Endothelial cell of umbilical vein (primary cell): ENCODE measurements around the gene CTNND2. TPM values are rescaled to one million over a fixed set of nuclear protein-coding genes. Genes with fewer than 3 reads are reported as not detected.

Source experiments
- BruUV-seq: library from RNA; stranded (reverse); fragments of 400-500 nt; replicated peaks from 2 replicates; lab custom pipeline; 2021; lab: Mats Ljungman, UMichigan
- CTCF ChIA-PET: fragments of 300-600, 350-600 bp; sonication (Branson Sonifier 250); formaldehyde crosslinking; loops from one replicate; lab custom pipeline; 2021; ENCODE audit warnings: antibody characterized with exemption, inconsistent platforms; lab: Charles Lee
- POLR2A ChIA-PET: fragments of 300-600, 350-600 bp; sonication (Branson Sonifier 250); formaldehyde crosslinking; loops from one replicate; lab custom pipeline; 2021; ENCODE audit warnings: antibody characterized with exemption, inconsistent platforms; lab: Charles Lee
- DNase-seq: peaks from one replicate; pipeline ENCODE4 v3.0.0-alpha.2; 2011; ENCODE audit warnings: low read depth, low spot score
- FAIRE-seq: peaks from 2 replicates; lab custom pipeline; 2011; peaks lifted over from hg19 to GRCh38; lab: Jason Lieb, UNC
- H2AFZ ChIP-seq: 2 replicates; pipeline ENCODE4 v1.6.0; 2012; ENCODE audit warnings: low read depth, low read length, control low read depth, inconsistent platforms
- H3K27ac ChIP-seq: 2 replicates; pipeline ENCODE4 v1.5.1; 2011; ENCODE audit warnings: low read depth, mild to moderate bottlenecking, control low read depth, low read length, moderate library complexity; ENCODE audit not compliant: insufficient read depth
- H3K27me3 ChIP-seq, 2 experiments: 2 replicates each; pipeline versions ENCODE4 v1.6.0 to v1.6.1; 2011; ENCODE audit warnings: low read length in 2 of 2, mixed read lengths in 1 of 2; ENCODE audit not compliant: control insufficient read depth in 2 of 2, insufficient read depth in 2 of 2
- H3K36me3 ChIP-seq, 2 experiments: 2 replicates in 1 of 2; 3 replicates in 1 of 2; pipeline ENCODE4 v1.5.1; 2011; ENCODE audit warnings: low read length in 2 of 2, mild to moderate bottlenecking in 1 of 2, moderate library complexity in 1 of 2; ENCODE audit not compliant: control insufficient read depth in 2 of 2, insufficient read depth in 2 of 2; ENCODE audit errors: extremely low read depth in 1 of 2
- H3K4me1 ChIP-seq: 3 replicates; pipeline ENCODE4 v1.5.1; 2011; ENCODE audit warnings: mild to moderate bottlenecking, low read length; ENCODE audit not compliant: control insufficient read depth, insufficient read depth; ENCODE audit errors: extremely low read depth
- H3K4me2 ChIP-seq: 2 replicates; pipeline ENCODE4 v1.6.1; 2011; ENCODE audit warnings: low read length, control low read depth, mixed read lengths; ENCODE audit not compliant: insufficient read depth
- H3K4me3 ChIP-seq, 3 experiments: fragments of 200-600 bp in 1 of 3; sonication (generic), shearing (Covaris generic) in 1 of 3; replicated peaks in 1 of 3; 2 replicates each; pipeline ENCODE4 v1.5.1; 2011 to 2016; ENCODE audit warnings: control low read depth in 3 of 3, low read length in 3 of 3, mild to moderate bottlenecking in 2 of 3, inconsistent platforms in 1 of 3, low read depth in 1 of 3, moderate library complexity in 1 of 3; ENCODE audit not compliant: insufficient read depth in 1 of 3
- H3K79me2 ChIP-seq: 2 replicates; pipeline ENCODE4 v1.6.0; 2012; ENCODE audit warnings: low read length, inconsistent platforms; ENCODE audit not compliant: control insufficient read depth, insufficient read depth
- H3K9ac ChIP-seq: replicated peaks from 2 replicates; pipeline ENCODE3; 2011; ENCODE audit warnings: low read length, control low read depth; ENCODE audit not compliant: insufficient read depth; ENCODE audit errors: extremely low read depth
- H3K9me1 ChIP-seq: replicated peaks from 3 replicates; pipeline ENCODE4 v1.6.0; 2011; ENCODE audit warnings: mild to moderate bottlenecking, low read length; ENCODE audit not compliant: control insufficient read depth, insufficient read depth; ENCODE audit errors: extremely low read depth
- H3K9me3 ChIP-seq: replicated peaks from 2 replicates; pipeline ENCODE4 v1.5.1; 2012; ENCODE audit warnings: low read length, inconsistent platforms; ENCODE audit not compliant: control insufficient read depth, insufficient read depth
- H4K20me1 ChIP-seq: replicated peaks from 2 replicates; pipeline ENCODE3; 2011; ENCODE audit warnings: mild to moderate bottlenecking, low read length; ENCODE audit not compliant: control insufficient read depth, insufficient read depth; ENCODE audit errors: extremely low read depth
- EZH2 ChIP-seq: IDR thresholded peaks from 2 replicates; pipeline ENCODE4 v1.6.1; 2012; ENCODE audit warnings: borderline replicate concordance, low read depth, mild to moderate bottlenecking, moderate library complexity, low read length, inconsistent platforms; ENCODE audit not compliant: severe bottlenecking
- FOS ChIP-seq: IDR thresholded peaks from 2 replicates; pipeline ENCODE4 v1.6.1; 2011; ENCODE audit warnings: mild to moderate bottlenecking, low read length, moderate library complexity, borderline replicate concordance; ENCODE audit not compliant: insufficient read depth
- GATA2 ChIP-seq: IDR thresholded peaks from 2 replicates; pipeline ENCODE4 v1.7.0; 2011; ENCODE audit warnings: low read depth, mild to moderate bottlenecking, moderate library complexity, mixed read lengths, low read length; ENCODE audit not compliant: insufficient read length, insufficient read depth
- JUN ChIP-seq: IDR thresholded peaks from 2 replicates; pipeline ENCODE4 v1.6.1; 2011; ENCODE audit warnings: borderline replicate concordance, low read depth; ENCODE audit not compliant: insufficient read length, insufficient read depth
- MYC ChIP-seq: IDR thresholded peaks from one replicate; pipeline ENCODE4 v1.6.1; 2011; ENCODE audit warnings: mild to moderate bottlenecking, low read depth, low read length
- POLR2A ChIP-seq: IDR thresholded peaks from 2 replicates; pipeline ENCODE4 v1.6.1; 2012; ENCODE audit warnings: low read depth, mild to moderate bottlenecking, control low read depth, low read length
- POLR2AphosphoS5 ChIP-seq: IDR thresholded peaks from 2 replicates; pipeline ENCODE4 v1.6.1; 2012; ENCODE audit warnings: low read depth, mild to moderate bottlenecking, control low read depth, low read length, moderate library complexity; ENCODE audit not compliant: insufficient read depth
- dilution Hi-C: fragments of 300-500 bp; cut with MboI; formaldehyde crosslinking; loops from one replicate; pipeline ENCODE4 v1.15.0; 2019; ENCODE audit warnings: low sequenced_read_pairs; ENCODE audit not compliant: extremely low pct_ligation_motif_present
- intact Hi-C: fragments of 100-400 bp; cut with micrococcal nuclease; formaldehyde crosslinking; loops from one replicate; pipeline ENCODE4 v1.10.0; 2022
- polyA plus RNA-seq, 4 experiments: library from polyadenylated mRNA; depleted of rRNA in 3 of 4; stranded (reverse) in 3 of 4; unstranded in 1 of 4; fragments of >200 nt; gene quantifications; 2 replicates each; pipeline versions ENCODE4 v1.2.1 to v1.2.3, GENCODE V29; 2011 to 2012; ENCODE audit warnings: missing spikeins in 1 of 4
- total RNA-seq: library from RNA; stranded (reverse); gene quantifications from 2 replicates; pipeline ENCODE4 v1.2.3, GENCODE V29; 2021
- TF ChIP-seq, protein P1 (sequence below), 2 donors: IDR thresholded peaks; 1 replicate in 1 of 2; 2 replicates in 1 of 2; pipeline ENCODE4 v1.5.1; 2011; ENCODE audit warnings: low read length in 2 of 2, mild to moderate bottlenecking in 2 of 2, moderate library complexity in 2 of 2, control low read depth in 1 of 2, inconsistent platforms in 1 of 2, low read depth in 1 of 2; ENCODE audit not compliant: insufficient read depth in 1 of 2; ENCODE audit errors: extremely low read depth in 1 of 2
- TF ChIP-seq, protein P2 (sequence below): IDR thresholded peaks from 2 replicates; pipeline ENCODE4 v1.6.1; 2011; ENCODE audit not compliant: insufficient read depth, insufficient read length

The CTNND2 gene
- total and polyA plus RNA-seq, 2 donors (not counting 3 experiments of a cell fraction or from before 2014, with no cell fraction given), result not detected

DNA sequence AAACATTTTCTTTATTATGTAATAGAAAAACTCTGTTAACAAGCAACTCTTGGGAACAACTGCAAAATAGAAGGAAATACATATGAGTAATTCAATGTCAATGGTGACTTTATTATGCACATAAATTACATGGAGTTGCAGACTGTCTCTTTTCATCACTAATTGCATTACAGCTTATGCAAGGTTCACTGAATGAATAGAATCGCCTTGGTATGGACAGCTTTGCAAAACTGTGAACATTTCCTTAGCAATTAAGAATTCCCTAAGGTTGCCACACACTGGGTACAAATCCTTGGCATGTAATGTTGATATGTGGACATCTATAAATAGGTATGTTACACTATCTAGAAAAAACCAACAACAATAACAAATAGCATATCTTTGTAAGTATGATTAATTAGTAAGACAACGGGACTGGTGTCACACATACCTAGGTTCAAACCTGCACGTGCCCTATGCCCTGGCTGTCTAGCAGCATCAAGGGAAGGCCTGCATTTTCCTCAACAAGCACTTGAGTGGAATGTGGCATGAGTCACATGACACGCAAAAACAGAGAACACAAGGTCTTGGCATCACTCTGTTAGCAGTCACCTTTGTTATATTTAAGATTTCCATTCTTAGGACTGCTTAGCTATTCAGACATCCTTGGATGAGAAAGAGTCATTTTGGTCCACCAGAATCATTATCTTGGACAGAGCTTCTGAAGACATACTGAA lies 263.9 kb downstream of the CTNND2 start:
- Histone ChIP-seq H3K27me3 (no peaks in the 10 kb centered on the region), H4K20me1 (no peaks in the 10 kb centered on the region), H3K36me3 (no peaks in the 10 kb centered on the region), H3K79me2 (no peaks in the 10 kb centered on the region), H2AFZ (no peak overlapping the region), H3K9me1 (no peaks in the 10 kb centered on the region), H3K4me1 (no peaks in the 10 kb centered on the region), H3K9me3 (peaks cover 3% of the 10 kb centered on the region), H3K4me3 (no peak overlapping the region), H3K27ac (no peak overlapping the region), H3K9ac (no peak overlapping the region), H3K4me2 (no peak overlapping the region)
- FAIRE-seq, result no peak
- CTCF ChIA-PET, result no interaction called here
- dilution Hi-C loops, result no loop called here
- intact Hi-C loops, result no loop called here
- POLR2A ChIA-PET, result no interaction called here
- no TSS peak for BruUV-seq
- TF ChIP-seq, protein P1, sequence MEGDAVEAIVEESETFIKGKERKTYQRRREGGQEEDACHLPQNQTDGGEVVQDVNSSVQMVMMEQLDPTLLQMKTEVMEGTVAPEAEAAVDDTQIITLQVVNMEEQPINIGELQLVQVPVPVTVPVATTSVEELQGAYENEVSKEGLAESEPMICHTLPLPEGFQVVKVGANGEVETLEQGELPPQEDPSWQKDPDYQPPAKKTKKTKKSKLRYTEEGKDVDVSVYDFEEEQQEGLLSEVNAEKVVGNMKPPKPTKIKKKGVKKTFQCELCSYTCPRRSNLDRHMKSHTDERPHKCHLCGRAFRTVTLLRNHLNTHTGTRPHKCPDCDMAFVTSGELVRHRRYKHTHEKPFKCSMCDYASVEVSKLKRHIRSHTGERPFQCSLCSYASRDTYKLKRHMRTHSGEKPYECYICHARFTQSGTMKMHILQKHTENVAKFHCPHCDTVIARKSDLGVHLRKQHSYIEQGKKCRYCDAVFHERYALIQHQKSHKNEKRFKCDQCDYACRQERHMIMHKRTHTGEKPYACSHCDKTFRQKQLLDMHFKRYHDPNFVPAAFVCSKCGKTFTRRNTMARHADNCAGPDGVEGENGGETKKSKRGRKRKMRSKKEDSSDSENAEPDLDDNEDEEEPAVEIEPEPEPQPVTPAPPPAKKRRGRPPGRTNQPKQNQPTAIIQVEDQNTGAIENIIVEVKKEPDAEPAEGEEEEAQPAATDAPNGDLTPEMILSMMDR (IDR thresholded peaks at IDR 0.05; ENCODE audit: extremely low read depth in 1 of 2, insufficient read depth in 1 of 2, low read depth in 1 of 2, low read length in 2 of 2), result no peak
- no peak for TF ChIP-seq EZH2
- no peak for TF ChIP-seq JUN
- no peak for TF ChIP-seq GATA2
- TF ChIP-seq, protein P2, sequence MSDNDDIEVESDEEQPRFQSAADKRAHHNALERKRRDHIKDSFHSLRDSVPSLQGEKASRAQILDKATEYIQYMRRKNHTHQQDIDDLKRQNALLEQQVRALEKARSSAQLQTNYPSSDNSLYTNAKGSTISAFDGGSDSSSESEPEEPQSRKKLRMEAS, result no peak
- TF ChIP-seq MYC, result no peak
- no peak for TF ChIP-seq POLR2A
- no peak for TF ChIP-seq FOS
- no peak for TF ChIP-seq POLR2AphosphoS5
- DNase-seq, result no peak
